H1 (cell line): ENCODE data around the gene UBXN1. TPM values are rescaled to one million over a fixed set of nuclear protein-coding genes. Genes with fewer than 3 reads are reported as not detected.

Source experiments
- BCL11A ChIP-seq, 2 experiments: IDR thresholded peaks; one replicate each; pipeline ENCODE4 v1.6.1; 2011; ENCODE audit warnings: low read depth in 2 of 2, low read length in 2 of 2, mild to moderate bottlenecking in 2 of 2
- CHD2 ChIP-seq: IDR thresholded peaks from 2 replicates; pipeline ENCODE4 v1.6.1; 2012; ENCODE audit warnings: low read length, improper control_type of control experiment
- CHD7 ChIP-seq: fragments of 300-600 bp; sonication (generic); IDR thresholded peaks from 2 replicates; pipeline ENCODE4 v1.7.1; 2012; ENCODE audit warnings: low read length, moderate library complexity, mild to moderate bottlenecking, inconsistent platforms; ENCODE audit not compliant: insufficient replicate concordance
- EGR1 ChIP-seq: IDR thresholded peaks from 2 replicates; pipeline ENCODE4 v1.6.1; 2011; ENCODE audit warnings: low read depth, low read length, borderline replicate concordance
- FOSL1 ChIP-seq: IDR thresholded peaks from 2 replicates; pipeline ENCODE4 v1.6.1; 2011; ENCODE audit warnings: mild to moderate bottlenecking, low read depth, low read length, moderate library complexity; ENCODE audit not compliant: insufficient read depth
- NANOG ChIP-seq: IDR thresholded peaks from 2 replicates; pipeline ENCODE4 v1.6.1; 2011; ENCODE audit warnings: low read length, low read depth, mild to moderate bottlenecking, inconsistent platforms; ENCODE audit not compliant: insufficient read depth, poor library complexity, severe bottlenecking
- RBBP5 ChIP-seq: IDR thresholded peaks from 2 replicates; pipeline ENCODE4 v1.7.1; 2012; ENCODE audit warnings: low read depth, mild to moderate bottlenecking, inconsistent platforms, low read length, moderate library complexity, borderline replicate concordance
- SUZ12 ChIP-seq: fragments of 200-600 bp; sonication (generic); IDR thresholded peaks from 2 replicates; pipeline ENCODE4 v1.6.1; 2012; ENCODE audit warnings: mild to moderate bottlenecking, inconsistent platforms, low read length, moderate library complexity, mixed read lengths
- TCF12 ChIP-seq: IDR thresholded peaks from 2 replicates; pipeline ENCODE4 v1.6.1; 2011; ENCODE audit warnings: low read depth, mild to moderate bottlenecking, low read length
- polyA plus RNA-seq, 7 experiments: library from polyadenylated mRNA; depleted of rRNA in 3 of 7; stranded (reverse) in 5 of 7; unstranded in 2 of 7; fragments of >200 nt in 5 of 7; fragments of 200-250 nt in 2 of 7; gene quantifications; 1 replicate in 5 of 7; 2 replicates in 1 of 7; 4 replicates in 1 of 7; pipeline versions ENCODE4 v1.2.1 to v1.2.3, GENCODE V29; 2011 to 2013; ENCODE audit warnings: missing spikeins in 2 of 7, mixed read lengths in 2 of 7
- total RNA-seq: library from RNA; stranded (reverse); fragmentation: NEBNext Ultra II Directional; extraction: Animal tissue kit (Norgen Biotek cat#: 25700); gene quantifications from 2 replicates; pipeline ENCODE4 v1.2.1, GENCODE V29; 2021

Gene UBXN1
- total and polyA plus RNA-seq, 2 of the 8 experiments (the other 6 are each of a cell fraction or from before 2014, with no cell fraction given): 78.6 to 114 TPM

GRCh38 chr11:62712276-62712812 lies 33.5 kb upstream of the UBXN1 start (continued):
- no peak for TF ChIP-seq CHD7
- no peak for TF ChIP-seq SUZ12
- no peak for TF ChIP-seq FOSL1
- no peak for TF ChIP-seq RBBP5
- no peak for TF ChIP-seq NANOG
- TF ChIP-seq EGR1: no peak
- TF ChIP-seq BCL11A (IDR thresholded peaks at IDR 0.05; ENCODE audit: low read depth in 2 of 2, low read length in 2 of 2): no peak
- TF ChIP-seq CHD2: no peak
- TF ChIP-seq TCF12: no peak
